GM18498 (cell line): Measurements from ENCODE around the gene PDCD4.

Source experiments
- ATAC-seq: cut with Tn5 transposase; IDR thresholded peaks from one replicate; pipeline ENCODE4 v1.9.1; 2021; ENCODE audit warnings: mild to moderate bottlenecking, moderate library complexity; ENCODE audit not compliant: unreplicated experiment

PDCD4 gene

GRCh38 chr10:110871298-110872084 lies at the start of gene PDCD4:
TSS of gene PDCD4 (plus strand) at chr10:110871928. CDS start at chr10:110876028, 4,100 bp downstream.
- ATAC-seq = peak; percentile 80

DNA sequence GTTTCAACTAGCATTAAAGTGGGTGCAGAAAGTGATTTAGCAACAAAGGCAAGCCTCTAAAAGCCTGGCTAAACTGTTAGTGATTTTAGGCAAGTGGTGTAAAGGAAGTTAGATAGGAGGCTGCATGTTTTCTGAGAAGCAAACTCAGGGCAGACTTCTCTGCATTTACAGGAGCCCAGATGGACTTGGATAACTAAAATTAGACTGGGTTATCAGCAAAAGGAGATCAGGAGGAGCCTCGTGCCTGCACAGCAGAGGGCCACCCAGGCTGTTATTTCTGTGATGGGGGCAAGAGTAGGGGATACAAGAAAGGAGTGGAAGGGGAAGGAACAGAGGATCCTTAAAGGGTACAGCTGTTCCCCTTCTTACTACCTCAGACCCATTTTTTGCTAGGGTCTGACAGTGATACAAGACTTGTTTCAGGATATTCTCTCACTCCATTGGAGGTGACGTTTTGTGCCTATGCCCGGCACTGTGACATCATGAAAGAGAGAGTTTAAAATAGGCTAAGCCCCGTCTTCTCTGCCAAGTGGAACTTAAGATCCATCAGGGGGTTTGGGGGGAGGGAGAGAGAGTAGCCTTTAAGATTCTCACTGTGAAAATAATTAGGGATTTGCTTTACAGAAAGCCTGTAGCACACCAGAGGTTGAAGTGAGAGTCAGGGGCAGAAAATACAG lies 49.6 kb upstream of the PDCD4 start:
- no peak for ATAC-seq

- ATAC-seq = no peak
These were observed 48.9 kb upstream of the PDCD4 start for GRCh38 chr10:110822712-110823311.

DNA sequence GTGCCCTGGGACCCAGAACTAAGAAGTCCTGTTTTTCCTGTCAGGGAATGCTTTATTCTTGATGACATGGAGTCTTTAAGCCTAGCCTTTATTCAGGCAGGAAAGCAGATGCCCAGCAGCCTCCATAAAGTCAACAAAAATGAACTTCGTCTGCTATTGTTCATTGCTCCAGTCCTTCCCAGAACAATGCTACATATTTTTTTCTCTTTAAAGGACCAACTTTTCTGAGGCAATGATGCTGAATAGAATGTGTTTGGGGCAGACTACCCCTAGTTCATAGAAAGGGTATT lies 47.6 kb upstream of the PDCD4 start:
- ATAC-seq = no peak

DNA sequence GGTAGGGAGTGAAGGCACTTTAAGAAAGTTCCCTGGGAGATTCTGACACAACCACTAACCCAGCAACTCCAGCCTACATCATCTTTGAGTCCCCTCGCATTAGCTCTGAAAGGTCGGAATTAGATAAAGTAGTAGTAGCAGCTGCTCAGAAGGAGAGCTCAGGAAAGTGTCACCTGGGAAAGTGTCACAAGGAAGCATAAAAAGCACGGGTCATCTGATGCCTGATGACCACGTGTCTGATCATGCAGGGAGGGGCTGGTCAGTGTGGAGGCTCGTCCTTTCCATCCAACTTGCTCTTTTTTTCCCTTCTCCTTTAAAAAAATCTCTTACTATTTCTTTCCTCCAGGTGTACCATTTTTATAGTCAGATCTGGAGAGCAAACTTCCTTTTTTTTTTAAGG lies 47.1 kb upstream of the PDCD4 start:
- ATAC-seq = no peak

GRCh38 chr10:110825508-110825907 lies 46.2 kb upstream of the PDCD4 start:
- ATAC-seq = no peak

DNA sequence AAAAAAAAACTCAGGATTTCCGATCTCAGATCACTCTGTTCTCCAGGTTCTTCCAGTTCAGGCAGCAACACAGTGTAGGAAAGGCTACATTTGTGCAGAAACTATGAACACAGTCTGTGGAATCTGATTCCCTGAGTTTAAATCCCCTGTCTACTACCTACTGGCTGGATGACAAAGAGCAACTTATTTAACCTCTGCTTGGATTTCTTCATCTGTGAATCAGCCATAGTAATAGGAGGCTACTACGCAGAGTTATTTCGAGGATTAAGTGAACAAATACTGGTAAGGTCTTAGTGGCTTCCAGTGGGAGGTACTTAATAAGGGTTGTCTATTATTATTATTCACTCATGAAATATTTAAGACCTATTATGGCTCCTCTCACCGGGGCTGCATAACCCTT lies 44.3 kb upstream of the PDCD4 start:
- no peak for ATAC-seq

- no peak for ATAC-seq
These were observed 43.9 kb upstream of the PDCD4 start for GRCh38 chr10:110827875-110828274.

- ATAC-seq = no peak
These were observed 43.2 kb upstream of the PDCD4 start for GRCh38 chr10:110828525-110828924.

DNA sequence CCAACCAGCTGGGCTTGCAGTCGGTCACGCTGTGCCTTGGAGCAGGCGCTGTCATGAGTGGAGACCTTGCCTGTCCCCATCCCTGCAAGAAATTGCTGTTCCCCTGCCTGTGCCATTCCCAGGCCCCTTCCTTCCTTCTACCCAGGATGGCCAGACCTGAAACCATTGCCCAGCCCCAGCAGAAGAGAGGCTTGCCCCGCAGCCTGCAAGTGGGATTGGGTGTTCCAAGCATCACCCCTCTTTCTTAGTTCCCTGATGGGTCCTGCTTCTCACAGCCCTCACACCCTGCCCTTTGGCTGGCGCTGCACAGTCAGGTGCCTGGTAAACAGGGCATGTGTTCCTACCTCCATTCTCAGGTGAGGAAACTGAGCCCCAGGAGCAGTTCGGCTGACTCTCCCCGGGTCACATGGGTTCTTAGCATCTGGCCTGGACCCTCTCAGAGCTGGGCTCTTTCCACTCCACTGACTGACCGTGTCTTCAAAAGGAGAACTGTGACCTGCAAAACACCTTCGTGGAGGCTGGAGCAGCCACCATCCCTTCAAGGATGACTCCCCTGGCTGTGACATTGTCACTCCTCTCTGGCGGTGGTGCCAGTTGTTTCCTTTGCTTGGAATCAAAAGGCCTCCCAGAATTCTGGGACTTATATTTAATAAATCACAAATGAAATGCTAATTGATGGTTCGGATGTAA lies 41.9 kb upstream of the PDCD4 start:
- ATAC-seq = no peak

GRCh38 chr10:110833234-110833940 lies 38.3 kb upstream of the PDCD4 start:
- no peak for ATAC-seq

DNA sequence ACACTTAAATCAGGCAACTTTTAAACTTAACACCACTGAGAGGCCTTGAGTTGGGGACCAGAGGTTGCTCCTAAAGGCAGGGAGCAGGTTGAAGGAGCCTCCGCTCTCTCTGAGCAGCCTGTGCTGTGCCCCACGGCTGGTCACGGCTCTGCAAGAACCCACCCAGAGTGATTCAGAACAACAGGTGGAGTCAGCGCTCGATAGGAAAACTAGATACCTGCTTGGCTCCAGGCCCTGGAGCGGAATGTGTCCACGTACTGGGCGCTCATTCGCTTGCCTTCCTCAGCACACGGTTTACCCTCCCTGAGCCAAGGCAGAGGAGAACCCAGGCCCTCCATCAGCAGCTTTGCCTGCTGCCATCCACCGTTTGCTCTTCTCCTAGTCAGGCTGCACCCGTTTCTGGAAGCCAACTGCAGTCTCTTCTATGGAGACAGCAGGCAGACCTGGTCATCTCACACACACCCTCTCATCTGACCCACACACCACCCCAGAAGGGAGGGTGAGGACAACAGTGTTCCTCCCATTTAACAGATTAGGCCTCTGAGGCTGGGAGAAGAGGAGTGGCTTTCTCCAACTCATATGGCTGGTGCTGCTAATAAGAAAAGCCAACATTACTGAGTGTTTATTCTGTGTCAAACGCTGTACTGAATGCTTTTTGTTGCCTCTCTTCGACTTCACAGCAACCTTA lies 37.6 kb upstream of the PDCD4 start:
- ATAC-seq = no peak

DNA sequence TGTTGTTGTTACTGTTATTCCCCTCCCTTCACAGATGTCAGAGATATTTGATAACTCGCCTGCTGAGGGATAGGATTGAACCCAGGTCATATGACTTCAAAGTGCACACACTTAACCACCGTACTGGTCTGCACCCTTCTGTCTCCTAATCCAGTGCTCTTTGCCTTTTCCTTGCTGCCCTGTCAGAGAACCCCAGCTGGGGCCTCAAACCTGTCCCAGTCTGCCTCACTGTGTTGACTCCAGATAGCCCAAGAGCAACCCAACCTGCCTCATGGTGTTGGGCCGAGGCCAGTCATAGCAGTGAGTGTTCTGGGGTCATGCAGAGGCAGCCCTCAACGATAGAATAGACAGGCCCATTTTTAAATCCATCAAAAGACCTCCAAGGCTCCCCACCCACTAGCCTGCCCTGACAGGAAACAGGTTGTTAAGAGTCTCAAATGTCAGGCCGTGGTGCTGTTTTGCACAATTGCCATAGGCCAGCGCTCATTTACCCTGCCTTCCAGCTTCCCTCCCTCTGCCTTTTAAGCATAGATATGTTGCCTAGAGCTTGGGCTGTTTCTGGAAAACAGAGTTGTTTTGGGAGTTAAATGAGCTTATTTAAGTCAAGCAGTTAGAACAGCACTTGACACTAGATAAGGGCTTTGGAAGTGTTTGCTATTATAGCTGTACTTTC lies 37.0 kb upstream of the PDCD4 start:
- ATAC-seq = no peak

- ATAC-seq = no peak
These were observed 35.9 kb upstream of the PDCD4 start for GRCh38 chr10:110835841-110836240.

- ATAC-seq = no peak
These were observed 35.0 kb upstream of the PDCD4 start for GRCh38 chr10:110836706-110837105.

GRCh38 chr10:110837418-110838171 lies 34.1 kb upstream of the PDCD4 start:
- no peak for ATAC-seq

DNA sequence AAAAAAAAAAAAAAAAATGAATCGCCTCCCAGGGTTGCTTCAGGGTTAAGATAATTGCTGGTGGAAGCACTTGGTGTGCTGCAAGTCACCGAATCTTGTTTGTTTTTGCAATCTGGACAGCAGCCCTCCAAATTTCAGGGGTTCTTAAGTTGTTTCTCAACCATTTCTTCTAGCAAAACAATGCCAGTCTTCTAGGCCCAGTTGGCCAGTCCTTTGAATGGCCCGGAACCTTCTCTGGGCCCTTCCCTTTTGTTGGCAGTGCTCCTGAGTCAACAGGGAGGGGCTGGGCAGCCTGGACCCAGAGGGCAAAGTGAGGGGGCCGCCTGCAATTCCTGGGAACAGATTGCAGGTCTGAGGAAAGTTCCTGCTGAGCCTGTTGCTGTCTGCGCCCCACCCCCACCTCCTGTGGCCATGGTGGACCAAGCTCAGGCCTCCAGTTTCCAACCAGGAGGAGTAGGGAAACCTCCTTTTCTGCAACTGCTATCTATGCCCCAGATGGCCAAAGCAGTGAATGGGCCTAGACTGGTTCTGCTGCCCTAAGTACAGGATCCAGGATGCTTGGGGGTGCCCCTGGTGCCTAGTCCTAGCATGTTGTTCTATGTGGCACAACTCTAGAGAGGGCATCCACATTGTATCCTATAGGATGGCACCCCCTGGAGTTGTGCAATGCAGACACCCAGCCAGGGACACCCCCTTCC lies 31.4 kb upstream of the PDCD4 start:
- ATAC-seq = no peak

GRCh38 chr10:110840923-110841428 lies 30.8 kb upstream of the PDCD4 start:
- ATAC-seq = no peak
